ENCODE results near the gene RHOH. TPM values are rescaled to one million over a fixed set of nuclear protein-coding genes. Genes with fewer than 3 reads are reported as not detected.
A peak's percentile ranks its signal among the peaks of the same experiment; 100 is the strongest.

RHOH gene
- total and polyA plus RNA-seq, 9 of the 15 experiments (the other 6 are each of a cell fraction or from before 2014, with no cell fraction given): 14.3 to 37.7 (median 23.2) TPM

DNA sequence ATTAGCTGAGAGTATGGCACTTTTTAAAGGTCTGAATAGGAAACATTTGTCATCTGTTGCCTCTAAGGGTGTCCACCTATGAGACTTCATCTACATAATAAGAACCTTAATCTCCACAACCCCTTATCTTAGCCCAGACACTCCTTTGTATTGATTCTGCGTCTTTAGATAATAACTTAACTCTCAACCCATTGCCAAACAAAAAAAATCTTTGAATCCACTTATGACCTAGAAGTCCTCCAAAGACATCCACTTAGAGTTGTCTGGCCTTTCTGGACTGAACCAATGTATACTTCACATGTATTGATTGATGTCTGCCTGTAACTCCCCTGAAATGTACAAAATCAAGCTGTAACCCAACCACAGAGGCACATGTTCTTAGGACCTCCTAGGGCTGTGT is 72.3 kb downstream of the RHOH start (continued):
- TF ChIP-seq, protein P1, sequence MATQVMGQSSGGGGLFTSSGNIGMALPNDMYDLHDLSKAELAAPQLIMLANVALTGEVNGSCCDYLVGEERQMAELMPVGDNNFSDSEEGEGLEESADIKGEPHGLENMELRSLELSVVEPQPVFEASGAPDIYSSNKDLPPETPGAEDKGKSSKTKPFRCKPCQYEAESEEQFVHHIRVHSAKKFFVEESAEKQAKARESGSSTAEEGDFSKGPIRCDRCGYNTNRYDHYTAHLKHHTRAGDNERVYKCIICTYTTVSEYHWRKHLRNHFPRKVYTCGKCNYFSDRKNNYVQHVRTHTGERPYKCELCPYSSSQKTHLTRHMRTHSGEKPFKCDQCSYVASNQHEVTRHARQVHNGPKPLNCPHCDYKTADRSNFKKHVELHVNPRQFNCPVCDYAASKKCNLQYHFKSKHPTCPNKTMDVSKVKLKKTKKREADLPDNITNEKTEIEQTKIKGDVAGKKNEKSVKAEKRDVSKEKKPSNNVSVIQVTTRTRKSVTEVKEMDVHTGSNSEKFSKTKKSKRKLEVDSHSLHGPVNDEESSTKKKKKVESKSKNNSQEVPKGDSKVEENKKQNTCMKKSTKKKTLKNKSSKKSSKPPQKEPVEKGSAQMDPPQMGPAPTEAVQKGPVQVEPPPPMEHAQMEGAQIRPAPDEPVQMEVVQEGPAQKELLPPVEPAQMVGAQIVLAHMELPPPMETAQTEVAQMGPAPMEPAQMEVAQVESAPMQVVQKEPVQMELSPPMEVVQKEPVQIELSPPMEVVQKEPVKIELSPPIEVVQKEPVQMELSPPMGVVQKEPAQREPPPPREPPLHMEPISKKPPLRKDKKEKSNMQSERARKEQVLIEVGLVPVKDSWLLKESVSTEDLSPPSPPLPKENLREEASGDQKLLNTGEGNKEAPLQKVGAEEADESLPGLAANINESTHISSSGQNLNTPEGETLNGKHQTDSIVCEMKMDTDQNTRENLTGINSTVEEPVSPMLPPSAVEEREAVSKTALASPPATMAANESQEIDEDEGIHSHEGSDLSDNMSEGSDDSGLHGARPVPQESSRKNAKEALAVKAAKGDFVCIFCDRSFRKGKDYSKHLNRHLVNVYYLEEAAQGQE (IDR thresholded peaks at IDR 0.05; ENCODE audit: borderline replicate concordance): no peak
- TF ChIP-seq, protein P1 (CRISPR knock-in tag; IDR thresholded peaks at IDR 0.05; ENCODE audit: low read depth): no peak
- TF ChIP-seq FOXA1 (IDR thresholded peaks at IDR 0.05; ENCODE audit: borderline replicate concordance) (no peak), TAL1 (IDR thresholded peaks at IDR 0.05) (peak; percentile 93), NCOA4 (IDR thresholded peaks at IDR 0.05; ENCODE audit: partially characterized antibody) (no peak), STAG1 (CRISPR knock-in tag; IDR thresholded peaks at IDR 0.05; ENCODE audit: borderline replicate concordance) (no peak), TEAD4 (IDR thresholded peaks at IDR 0.05; ENCODE audit: low read length) (peak; percentile 86), TEAD4 (CRISPR knock-in tag; IDR thresholded peaks at IDR 0.05; ENCODE audit: borderline replicate concordance) (no peak), ZNF239 (CRISPR knock-in tag; IDR thresholded peaks at IDR 0.05) (no peak), TBP (optimal IDR thresholded peaks at IDR 0.05; ENCODE audit: low read depth, low read length) (no peak), NFYB (IDR thresholded peaks at IDR 0.05; ENCODE audit: extremely low read depth, insufficient read length) (no peak), YY1 (IDR thresholded peaks at IDR 0.05; ENCODE audit: borderline replicate concordance in 1 of 3, control insufficient read depth in 1 of 3, extremely low read depth in 1 of 3, insufficient read depth in 3 of 3, insufficient read length in 1 of 3, insufficient replicate concordance in 2 of 3, low read depth in 1 of 3, low read length in 2 of 3) (no peak), MEIS2 (IDR thresholded peaks at IDR 0.05; ENCODE audit: partially characterized antibody) (peak; percentile 59), HSF4 (CRISPR knock-in tag; IDR thresholded peaks at IDR 0.05; ENCODE audit: borderline replicate concordance) (no peak), ZNF79 (CRISPR knock-in tag; IDR thresholded peaks at IDR 0.05; ENCODE audit: low read depth) (no peak), ZNF274 (IDR thresholded peaks at IDR 0.05; ENCODE audit: borderline replicate concordance, low read depth, low read length) (no peak), ZNF384 (IDR thresholded peaks at IDR 0.05; ENCODE audit: low read depth, low read length) (peak; percentile 43; the same call in 1 of the 2 replicates), ESRRB (CRISPR knock-in tag; IDR thresholded peaks at IDR 0.05; ENCODE audit: borderline replicate concordance) (no peak), KDM1A (IDR thresholded peaks at IDR 0.05) (peak; percentile 87), NCOA1 (IDR thresholded peaks at IDR 0.05; ENCODE audit: low read depth) (no peak), ILF3 (IDR thresholded peaks at IDR 0.05; ENCODE audit: borderline replicate concordance) (no peak)
- TF ChIP-seq, protein P2, sequence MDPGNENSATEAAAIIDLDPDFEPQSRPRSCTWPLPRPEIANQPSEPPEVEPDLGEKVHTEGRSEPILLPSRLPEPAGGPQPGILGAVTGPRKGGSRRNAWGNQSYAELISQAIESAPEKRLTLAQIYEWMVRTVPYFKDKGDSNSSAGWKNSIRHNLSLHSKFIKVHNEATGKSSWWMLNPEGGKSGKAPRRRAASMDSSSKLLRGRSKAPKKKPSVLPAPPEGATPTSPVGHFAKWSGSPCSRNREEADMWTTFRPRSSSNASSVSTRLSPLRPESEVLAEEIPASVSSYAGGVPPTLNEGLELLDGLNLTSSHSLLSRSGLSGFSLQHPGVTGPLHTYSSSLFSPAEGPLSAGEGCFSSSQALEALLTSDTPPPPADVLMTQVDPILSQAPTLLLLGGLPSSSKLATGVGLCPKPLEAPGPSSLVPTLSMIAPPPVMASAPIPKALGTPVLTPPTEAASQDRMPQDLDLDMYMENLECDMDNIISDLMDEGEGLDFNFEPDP (CRISPR knock-in tag; IDR thresholded peaks at IDR 0.05): no peak

Data from K562 (cell line).